GM12878 (cell line): ENCODE measurements around the gene CAMTA1. TPM values are rescaled to one million over a fixed set of nuclear protein-coding genes. Genes with fewer than 3 reads are reported as not detected.

Experiments
- ATAC-seq: fragments of 200-7000 bp; cut with Tn5 transposase; 3 replicates; pipeline ENCODE4 v1.9.1; 2020; ENCODE audit warnings: mild to moderate bottlenecking, moderate library complexity
- BruUV-seq: library from RNA; stranded (reverse); fragments of 400-500 nt; replicated peaks from 2 replicates; lab custom pipeline; 2021; lab: Mats Ljungman, UMichigan
- CTCF ChIA-PET: fragments of 300-600 bp; sonication (Branson Sonifier 250); formaldehyde crosslinking; extraction: SDS; loops from one replicate; lab custom pipeline; 2021; ENCODE audit warnings: inconsistent platforms; lab: Yijun Ruan, JAX
- POLR2A ChIA-PET: fragments of 350-600 bp; formaldehyde crosslinking; extraction: SDS; loops from one replicate; lab custom pipeline; 2021; ENCODE audit warnings: inconsistent platforms; lab: Charles Lee
- RAD21 ChIA-PET: fragments of 300-600 bp; sonication (Branson Sonifier 250); formaldehyde crosslinking; loops from one replicate; lab custom pipeline; 2023; ENCODE audit warnings: antibody characterized with exemption; ENCODE audit not compliant: unreplicated experiment; lab: Charles Lee
- SMC1A ChIA-PET: fragments of 300-600 bp; sonication (Branson Sonifier 250); formaldehyde crosslinking; loops from one replicate; lab custom pipeline; 2023; ENCODE audit not compliant: unreplicated experiment, uncharacterized antibody; lab: Charles Lee
- DNase-seq: peaks from one replicate; pipeline ENCODE4 v3.0.0-alpha.2; 2011; ENCODE audit warnings: low read depth, low spot score
- FAIRE-seq: peaks from 3 replicates; lab custom pipeline; 2011; peaks lifted over from hg19 to GRCh38; lab: Jason Lieb, UNC
- H2AFZ ChIP-seq: 2 replicates; pipeline ENCODE4 v1.6.0; 2011; ENCODE audit warnings: low read depth, low read length, control low read depth; ENCODE audit not compliant: control insufficient read depth
- H3K27ac ChIP-seq: 2 replicates; pipeline ENCODE4 v1.5.1; 2011; ENCODE audit warnings: control low read depth; ENCODE audit not compliant: control insufficient read depth, insufficient read depth
- H3K27me3 ChIP-seq, 2 experiments: replicated peaks in 1 of 2; 2 replicates each; pipeline versions ENCODE4 v1.6.0 to v1.6.1; 2011; ENCODE audit warnings: low read length in 1 of 2; ENCODE audit not compliant: control insufficient read depth in 2 of 2, insufficient read depth in 2 of 2
- H3K36me3 ChIP-seq, 2 experiments: 2 replicates each; pipeline ENCODE4 v1.5.1; 2011; ENCODE audit warnings: low read length in 1 of 2; ENCODE audit not compliant: control insufficient read depth in 2 of 2, insufficient read depth in 2 of 2
- H3K4me1 ChIP-seq: 2 replicates; pipeline ENCODE4 v1.6.1; 2011; ENCODE audit warnings: mild to moderate bottlenecking, low read length, moderate library complexity, mixed read lengths; ENCODE audit not compliant: control insufficient read depth, insufficient read depth
- H3K4me2 ChIP-seq: 2 replicates; pipeline ENCODE4 v1.6.0; 2011; ENCODE audit warnings: control low read depth; ENCODE audit not compliant: control insufficient read depth, insufficient read depth
- H3K4me3 ChIP-seq: fragments of 200-600 bp; sonication (generic); 2 replicates; pipeline ENCODE4 v1.5.1; 2016
- H3K79me2 ChIP-seq: 2 replicates; pipeline ENCODE4 v1.6.0; 2011; ENCODE audit warnings: low read length; ENCODE audit not compliant: control insufficient read depth, insufficient read depth
- H3K9ac ChIP-seq: 2 replicates; pipeline ENCODE4 v1.8.0; 2011; ENCODE audit warnings: low read length, control low read depth, mixed read lengths; ENCODE audit not compliant: control insufficient read depth, insufficient read depth
- H3K9me3 ChIP-seq: replicated peaks from 3 replicates; pipeline ENCODE4 v1.5.1; 2011; ENCODE audit warnings: mild to moderate bottlenecking, low read length; ENCODE audit not compliant: control insufficient read depth, insufficient read depth
- H4K20me1 ChIP-seq: 2 replicates; pipeline ENCODE4 v1.6.0; 2011; ENCODE audit not compliant: control insufficient read depth, insufficient read depth
- DPF2 ChIP-seq: fragments of 450-650 bp; IDR thresholded peaks from 2 replicates; pipeline ENCODE4 v1.6.1; 2017; ENCODE audit warnings: mild to moderate bottlenecking
- NFXL1 ChIP-seq: fragments of 450-650 bp; IDR thresholded peaks from 2 replicates; pipeline ENCODE4 v1.6.1; 2017; ENCODE audit warnings: antibody characterized with exemption, mild to moderate bottlenecking, borderline replicate concordance
- PRDM15 ChIP-seq: fragments of 450-650 bp; formaldehyde crosslinking; IDR thresholded peaks from 2 replicates; pipeline ENCODE4 v1.4.0; 2020; ENCODE audit warnings: mild to moderate bottlenecking, moderate library complexity
- WGBS: methylation state at CpG from one replicate; pipeline ENCODE4 v1.1.6; 2016; ENCODE audit warnings: low lambda C conversion rate; ENCODE audit not compliant: insufficient replicate concordance, insufficient coverage; ENCODE audit errors: missing lambda C conversion rate; 5-methylcytosine and 5-hydroxymethylcytosine counted together
- in situ Hi-C: fragments of 300-500 bp; cut with MboI; formaldehyde crosslinking; loops from 9 replicates; pipeline ENCODE4 v1.14.3; 2018; ENCODE audit warnings: mixed read lengths
- intact Hi-C: fragments of 100-400 bp; cut with micrococcal nuclease; formaldehyde crosslinking; loops from one replicate; pipeline ENCODE4 v1.14.2; 2022; ENCODE audit not compliant: unreplicated experiment
- polyA plus RNA-seq, 11 experiments: library from polyadenylated mRNA; depleted of rRNA in 4 of 11; unstranded in 6 of 11; stranded (reverse) in 5 of 11; fragments of >200 nt; fragmentation: Nextera tagmentation in 4 of 11; fragmentation: Illumina TruSeq in 1 of 11; extraction: Ambion mirVana in 4 of 11; extraction: Trizol in 1 of 11; gene quantifications; 1 replicate in 1 of 11; 2 replicates in 10 of 11; pipeline versions ENCODE4 v1.2.1 to v1.2.3, GENCODE V29; 2011 to 2016; ENCODE audit warnings: inconsistent platforms in 2 of 11, missing spikeins in 2 of 11, low read depth in 1 of 11
- total RNA-seq, 4 experiments: library from RNA; depleted of rRNA in 3 of 4; stranded (reverse); fragments of >200 nt in 3 of 4; fragmentation: Illumina TruSeq in 1 of 4; extraction: Trizol in 1 of 4; gene quantifications; 2 replicates each; pipeline versions ENCODE4 v1.2.1 to v1.2.3, GENCODE V29; 2013 to 2021

CAMTA1 gene
- total and polyA plus RNA-seq, 10 of the 15 experiments (the other 5 are each of a cell fraction or from before 2014, with no cell fraction given) = 37.7 to 148 (median 76.4) TPM

- DNase-seq (no peak), ATAC-seq (no peak), FAIRE-seq (no peak)
- BruUV-seq = TSS peak; percentile 31
- intact Hi-C loops = no loop called here
- Histone ChIP-seq H3K9me3 (no peaks in the 10 kb centered on the region), H3K9ac (no peak overlapping the region), H4K20me1 (no peaks in the 10 kb centered on the region), H3K27ac (no peak overlapping the region), H2AFZ (no peak overlapping the region), H3K27me3 (no peaks in the 10 kb centered on the region), H3K4me1 (no peaks in the 10 kb centered on the region), H3K4me3 (no peak overlapping the region), H3K4me2 (no peak overlapping the region), H3K36me3 (no peaks in the 10 kb centered on the region), H3K79me2 (no peaks in the 10 kb centered on the region)
- ChIA-PET RAD21 (no interaction called here), CTCF (interaction anchor here (0.6 kb wide), 1 partner anchor 199 kb away, joined by 3 read pairs; no protein-coding TSS in a partner anchor), SMC1A (no interaction called here), POLR2A (no interaction called here)
- 97% methylated on average over 2 of the region's 2 CpGs for WGBS
- TF ChIP-seq NFXL1 (no peak), PRDM15 (CRISPR knock-in tag) (no peak), DPF2 (no peak)
- in situ Hi-C loops = no loop called here
Measured at GRCh38 chr1:6902153-6902552, 116.9 kb downstream of the CAMTA1 start.
